H1 (cell line): Measurements from ENCODE around the gene STXBP6. TPM values are rescaled to one million over a fixed set of nuclear protein-coding genes. Genes with fewer than 3 reads are reported as not detected.
"Not testable (repeated sequence)": the region's sequence is repeated elsewhere in the genome, so short reads cannot be mapped to it uniquely, and the experiment has no call there.

Experiments
- CTCF ChIA-PET: fragments of 300-600 bp; sonication (Branson Sonifier 250); formaldehyde crosslinking; loops from one replicate; lab custom pipeline; 2021; ENCODE audit not compliant: partially characterized antibody; lab: Charles Lee
- POLR2A ChIA-PET: fragments of 300-600 bp; sonication (Branson Sonifier 250); formaldehyde crosslinking; loops from one replicate; lab custom pipeline; 2021; ENCODE audit warnings: inconsistent platforms; ENCODE audit not compliant: partially characterized antibody; lab: Charles Lee
- DNase-seq, 2 experiments: peaks; one replicate each; pipeline versions ENCODE4 v3.0.0 to v3.0.0-alpha.2; 2010 to 2022; ENCODE audit warnings: low spot score in 2 of 2, low read depth in 1 of 2, mixed read lengths in 1 of 2
- FAIRE-seq: peaks from 2 replicates; lab custom pipeline; 2011; peaks lifted over from hg19 to GRCh38; lab: Jason Lieb, UNC
- H2AFZ ChIP-seq: 2 replicates; pipeline ENCODE4 v1.8.1; 2012; ENCODE audit warnings: low read length, inconsistent platforms
- H2AK5ac ChIP-seq: 2 replicates; pipeline ENCODE4 v1.6.1; 2013; ENCODE audit warnings: low read depth, low read length
- H2BK120ac ChIP-seq: replicated peaks from 2 replicates; pipeline ENCODE3; 2013; ENCODE audit warnings: low read depth, low read length, inconsistent platforms
- H2BK12ac ChIP-seq: 2 replicates; pipeline ENCODE4 v1.6.1; 2013; ENCODE audit warnings: low read depth, low read length
- H2BK15ac ChIP-seq: 2 replicates; pipeline ENCODE4 v1.6.1; 2013; ENCODE audit warnings: low read length
- H2BK20ac ChIP-seq: 2 replicates; pipeline ENCODE4 v1.6.1; 2013; ENCODE audit warnings: low read length
- H2BK5ac ChIP-seq: 2 replicates; pipeline ENCODE4 v1.6.1; 2013; ENCODE audit warnings: low read depth, low read length
- H3K14ac ChIP-seq: 2 replicates; pipeline ENCODE4 v1.6.1; 2013; ENCODE audit warnings: inconsistent platforms; ENCODE audit not compliant: insufficient read length
- H3K18ac ChIP-seq: 2 replicates; pipeline ENCODE4 v1.6.1; 2013; ENCODE audit warnings: low read length; ENCODE audit errors: extremely low read depth
- H3K23ac ChIP-seq: 2 replicates; pipeline ENCODE4 v1.6.1; 2013; ENCODE audit warnings: inconsistent platforms; ENCODE audit not compliant: insufficient read length
- H3K23me2 ChIP-seq: 2 replicates; pipeline ENCODE4 v1.6.1; 2013; ENCODE audit warnings: low read depth, low read length
- H3K27ac ChIP-seq: 2 replicates; pipeline ENCODE4 v1.6.1; 2011; ENCODE audit warnings: low read depth, low read length, inconsistent platforms
- H3K27me3 ChIP-seq, 4 experiments: replicated peaks in 1 of 4; 1 replicate in 1 of 4; 2 replicates in 3 of 4; pipeline versions ENCODE4 v1.6.1 to v1.8.1; 2011 to 2013; ENCODE audit warnings: low read length in 3 of 4, mild to moderate bottlenecking in 3 of 4, inconsistent platforms in 2 of 4, mixed read lengths in 2 of 4, moderate library complexity in 1 of 4; ENCODE audit not compliant: control insufficient read depth in 3 of 4, insufficient read depth in 3 of 4; ENCODE audit errors: extremely low read depth in 1 of 4
- H3K36me3 ChIP-seq, 4 experiments: 2 replicates each; pipeline versions ENCODE4 v1.6.1 to v1.8.1; 2011 to 2013; ENCODE audit warnings: mild to moderate bottlenecking in 4 of 4, low read length in 3 of 4, moderate library complexity in 2 of 4, control low read depth in 1 of 4, inconsistent platforms in 1 of 4; ENCODE audit not compliant: insufficient read depth in 4 of 4, control insufficient read depth in 2 of 4
- H3K4ac ChIP-seq: replicated peaks from 2 replicates; pipeline ENCODE3; 2013; ENCODE audit warnings: low read length, low read depth, mixed read lengths, inconsistent platforms; ENCODE audit not compliant: insufficient read length
- H3K4me1 ChIP-seq, 4 experiments: replicated peaks in 1 of 4; 1 replicate in 1 of 4; 2 replicates in 3 of 4; pipeline versions ENCODE4 v1.6.1 to v1.8.1; 2011 to 2013; ENCODE audit warnings: low read length in 3 of 4, inconsistent platforms in 2 of 4, mixed read lengths in 1 of 4; ENCODE audit not compliant: insufficient read depth in 4 of 4, control insufficient read depth in 3 of 4
- H3K4me2 ChIP-seq, 2 experiments: 2 replicates each; pipeline versions ENCODE4 v1.6.1 to v1.8.1; 2011 to 2013; ENCODE audit warnings: low read depth in 2 of 2, low read length in 2 of 2, control low read depth in 1 of 2, inconsistent platforms in 1 of 2, mild to moderate bottlenecking in 1 of 2; ENCODE audit not compliant: insufficient read depth in 1 of 2
- H3K4me3 ChIP-seq, 4 experiments: fragments of 200-600, 300-600 bp in 1 of 4; sonication (generic), shearing (Covaris generic), sonication (Bioruptor Twin) in 1 of 4; 2 replicates each; pipeline versions ENCODE4 v1.5.1 to v1.8.1; 2011 to 2016; ENCODE audit warnings: low read length in 4 of 4, low read depth in 3 of 4, control low read depth in 2 of 4, inconsistent platforms in 2 of 4, mild to moderate bottlenecking in 2 of 4, mixed read lengths in 1 of 4, moderate library complexity in 1 of 4; ENCODE audit not compliant: insufficient read depth in 2 of 4; ENCODE audit errors: extremely low read depth in 1 of 4
- H3K56ac ChIP-seq: replicated peaks from 2 replicates; pipeline ENCODE3; 2013; ENCODE audit warnings: low read depth, mild to moderate bottlenecking, mixed read lengths, low read length, inconsistent platforms; ENCODE audit not compliant: insufficient read length
- H3K79me1 ChIP-seq: 2 replicates; pipeline ENCODE4 v1.6.1; 2013; ENCODE audit warnings: low read depth, low read length, control low read depth
- H3K79me2 ChIP-seq, 2 experiments: 2 replicates each; pipeline versions ENCODE4 v1.6.1 to v1.8.1; 2012 to 2013; ENCODE audit warnings: low read length in 2 of 2, mild to moderate bottlenecking in 2 of 2, inconsistent platforms in 1 of 2; ENCODE audit not compliant: insufficient read depth in 2 of 2, control insufficient read depth in 1 of 2
- H3K9ac ChIP-seq, 4 experiments: replicated peaks in 1 of 4; 1 replicate in 1 of 4; 2 replicates in 3 of 4; pipeline versions ENCODE4 v1.6.1 to v1.8.1; 2011 to 2013; ENCODE audit warnings: low read depth in 3 of 4, low read length in 3 of 4, control low read depth in 2 of 4, mild to moderate bottlenecking in 2 of 4, moderate library complexity in 2 of 4, inconsistent platforms in 1 of 4; ENCODE audit errors: extremely low read depth in 1 of 4
- H3K9me3 ChIP-seq, 2 experiments: 2 replicates each; pipeline versions ENCODE4 v1.6.1 to v1.8.1; 2012 to 2013; ENCODE audit warnings: mild to moderate bottlenecking in 2 of 2, moderate library complexity in 2 of 2, control low read depth in 1 of 2, inconsistent platforms in 1 of 2, low read depth in 1 of 2, low read length in 1 of 2, mixed read lengths in 1 of 2; ENCODE audit not compliant: insufficient read depth in 2 of 2
- H4K20me1 ChIP-seq, 2 experiments: replicated peaks in 1 of 2; 2 replicates each; pipeline versions ENCODE3 to v1.8.1; 2011 to 2013; ENCODE audit warnings: inconsistent platforms in 2 of 2, low read length in 2 of 2, mild to moderate bottlenecking in 1 of 2; ENCODE audit not compliant: insufficient read depth in 2 of 2, control insufficient read depth in 1 of 2
- H4K5ac ChIP-seq: 2 replicates; pipeline ENCODE4 v1.6.1; 2013; ENCODE audit warnings: low read length, low read depth, mixed read lengths, inconsistent platforms; ENCODE audit not compliant: insufficient read length
- H4K8ac ChIP-seq: 2 replicates; pipeline ENCODE4 v1.8.0; 2013; ENCODE audit warnings: mild to moderate bottlenecking, moderate library complexity, low read length, inconsistent platforms; ENCODE audit not compliant: insufficient read depth; ENCODE audit errors: extremely low read depth
- H4K91ac ChIP-seq: replicated peaks from 2 replicates; pipeline ENCODE3; 2013; ENCODE audit warnings: low read length, mixed read lengths, inconsistent platforms; ENCODE audit not compliant: insufficient read length
- BCL11A ChIP-seq, 2 experiments: IDR thresholded peaks; one replicate each; pipeline ENCODE4 v1.6.1; 2011; ENCODE audit warnings: low read depth in 2 of 2, low read length in 2 of 2, mild to moderate bottlenecking in 2 of 2
- FOSL1 ChIP-seq: IDR thresholded peaks from 2 replicates; pipeline ENCODE4 v1.6.1; 2011; ENCODE audit warnings: mild to moderate bottlenecking, low read depth, low read length, moderate library complexity; ENCODE audit not compliant: insufficient read depth
- TCF12 ChIP-seq: IDR thresholded peaks from 2 replicates; pipeline ENCODE4 v1.6.1; 2011; ENCODE audit warnings: low read depth, mild to moderate bottlenecking, low read length
- ZNF274 ChIP-seq: IDR thresholded peaks from 2 replicates; pipeline ENCODE4 v1.7.0; 2012; ENCODE audit warnings: low read length, borderline replicate concordance; ENCODE audit errors: extremely low read depth
- WGBS, 2 experiments: shearing (Covaris generic) in 1 of 2; methylation state at CpG; one replicate each; pipeline versions ENCODE4 v1.1.6 to v1.1.7; 2013 to 2015; ENCODE audit warnings: low lambda C conversion rate in 2 of 2, mixed read lengths in 2 of 2, inconsistent platforms in 1 of 2, low coverage in 1 of 2, missing lambda C conversion rate in 1 of 2; ENCODE audit not compliant: insufficient replicate concordance in 2 of 2, insufficient coverage in 1 of 2, insufficient read length in 1 of 2; ENCODE audit errors: extremely low coverage in 1 of 2, missing lambda C conversion rate in 1 of 2; 5-methylcytosine and 5-hydroxymethylcytosine counted together
- polyA plus RNA-seq, 7 experiments: library from polyadenylated mRNA; depleted of rRNA in 3 of 7; stranded (reverse) in 5 of 7; unstranded in 2 of 7; fragments of >200 nt in 5 of 7; fragments of 200-250 nt in 2 of 7; gene quantifications; 1 replicate in 5 of 7; 2 replicates in 1 of 7; 4 replicates in 1 of 7; pipeline versions ENCODE4 v1.2.1 to v1.2.3, GENCODE V29; 2011 to 2013; ENCODE audit warnings: missing spikeins in 2 of 7, mixed read lengths in 2 of 7
- total RNA-seq: library from RNA; stranded (reverse); fragmentation: NEBNext Ultra II Directional; extraction: Animal tissue kit (Norgen Biotek cat#: 25700); gene quantifications from 2 replicates; pipeline ENCODE4 v1.2.1, GENCODE V29; 2021

Gene STXBP6
- total and polyA plus RNA-seq, 2 of the 8 experiments (the other 6 are each of a cell fraction or from before 2014, with no cell fraction given), result 9.4 to 18.1 TPM

GRCh38 chr14:24837280-24838046 lies 212.5 kb downstream of the STXBP6 start (continued):
- TF ChIP-seq FOSL1 (no peak), TCF12 (no peak), ZNF274 (no peak), BCL11A (IDR thresholded peaks at IDR 0.05; ENCODE audit: low read depth in 2 of 2, low read length in 2 of 2) (no peak)

- H3K27me3 ChIP-seq, H2BK20ac ChIP-seq, H4K20me1 ChIP-seq, H3K4me3 ChIP-seq, H4K8ac ChIP-seq, H2BK12ac ChIP-seq, H3K79me1 ChIP-seq, H3K36me3 ChIP-seq, POLR2A ChIA-PET, H3K9me3 ChIP-seq, H3K9ac ChIP-seq, FAIRE-seq, H3K23ac ChIP-seq, H4K91ac ChIP-seq, H2BK15ac ChIP-seq, H3K4me1 ChIP-seq, DNase-seq, H4K5ac ChIP-seq, H3K4ac ChIP-seq, H3K14ac ChIP-seq, H3K18ac ChIP-seq, H2AK5ac ChIP-seq, H2BK120ac ChIP-seq, H3K4me2 ChIP-seq, H3K23me2 ChIP-seq, H3K56ac ChIP-seq, H3K79me2 ChIP-seq, H2AFZ ChIP-seq, H2BK5ac ChIP-seq, H3K27ac ChIP-seq: not testable (repeated sequence)
- WGBS, 2 experiments, result 100% methylated on average over 6 of the region's 6 CpGs; no CpG with 5 or more reads in 1 of the 2 experiments
- CTCF ChIA-PET, result interaction anchor here (0.6 to 1.5 kb wide), 2 partner anchors 206 to 398 kb away, joined by 3 to 4 read pairs; no protein-coding TSS in a partner anchor
These were observed 213.6 kb downstream of the STXBP6 start for GRCh38 chr14:24836324-24836723.
